ENCODE data around the gene RAPGEF6.

RAPGEF6 gene

DNA sequence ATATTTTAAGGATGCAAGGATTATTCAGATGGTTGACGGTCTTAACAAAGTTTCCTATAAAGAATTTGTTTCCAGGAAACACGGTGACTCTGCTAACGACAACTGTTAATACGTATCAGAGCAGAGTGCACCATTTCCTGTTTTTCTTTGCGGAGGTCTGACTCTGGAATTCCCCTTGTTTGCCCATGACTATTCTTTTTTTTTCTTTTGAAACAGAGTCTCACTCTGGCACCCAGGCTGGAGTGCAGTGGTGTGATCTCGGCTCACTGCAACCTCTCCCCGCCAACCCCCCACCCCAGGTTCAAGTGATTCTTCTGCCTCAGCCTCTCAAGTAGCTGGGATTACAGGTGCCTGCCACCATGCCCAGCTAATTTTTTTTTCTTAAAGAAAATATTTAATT is 255.3 kb downstream of the RAPGEF6 start:
- no peak for TF ChIP-seq POLR2A (IDR thresholded peaks at IDR 0.05; ENCODE audit: low read depth, low read length)
- 0 out of 2 replicates have a peak, but pooled peaks have one; percentile 29 for TF ChIP-seq POLR2AphosphoS5 (IDR thresholded peaks at IDR 0.05; ENCODE audit: low read depth, low read length)
- FAIRE-seq (peak; percentile 14), DNase-seq (ENCODE audit: insufficient read length) (no peak)

DNA sequence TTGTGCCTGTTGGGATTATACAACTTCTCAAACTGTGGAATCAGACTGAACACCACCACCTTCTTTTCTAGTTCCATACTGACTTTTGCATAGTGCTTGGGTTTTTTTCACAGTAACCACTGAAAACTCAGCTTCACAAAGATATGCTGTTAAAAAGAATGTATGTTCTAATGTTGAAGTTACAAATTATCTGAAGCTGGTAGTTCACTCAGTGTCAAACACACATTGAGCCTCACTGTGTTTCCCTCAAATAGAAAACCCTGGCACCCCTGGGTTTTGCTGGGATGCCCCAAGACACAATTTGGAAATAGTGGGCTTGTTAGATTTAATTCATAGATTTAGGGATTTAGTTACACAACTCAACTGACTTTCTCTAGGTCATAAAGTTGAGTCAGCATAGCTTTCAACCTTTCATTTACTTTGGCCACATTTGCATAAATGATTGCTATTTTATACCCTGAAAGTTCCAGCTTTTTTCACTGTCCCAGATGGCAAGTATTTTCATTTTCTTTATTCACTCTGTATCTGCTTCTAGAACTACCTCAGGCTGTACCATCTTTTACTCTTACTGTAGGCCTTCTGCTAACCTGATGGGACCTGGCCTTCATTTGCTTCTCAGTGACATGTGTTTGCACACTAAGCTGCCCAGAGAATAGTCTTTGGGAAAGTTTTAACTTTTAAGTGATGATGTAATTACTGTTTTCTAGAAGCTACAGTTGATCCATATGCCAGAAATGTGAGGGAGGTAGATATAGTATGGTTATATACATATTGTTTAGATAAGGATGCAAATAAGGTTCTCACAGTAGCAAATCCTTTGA is 256.1 kb downstream of the RAPGEF6 start:
- FAIRE-seq (peak; percentile 51), DNase-seq (ENCODE audit: insufficient read length) (no peak)
- TF ChIP-seq POLR2AphosphoS5 (IDR thresholded peaks at IDR 0.05; ENCODE audit: low read depth, low read length): no peak
- no peak for TF ChIP-seq TAF1 (IDR thresholded peaks at IDR 0.05; ENCODE audit: borderline replicate concordance, low read depth, low read length)
- TF ChIP-seq POLR2A (IDR thresholded peaks at IDR 0.05; ENCODE audit: low read depth, low read length): no peak

DNA sequence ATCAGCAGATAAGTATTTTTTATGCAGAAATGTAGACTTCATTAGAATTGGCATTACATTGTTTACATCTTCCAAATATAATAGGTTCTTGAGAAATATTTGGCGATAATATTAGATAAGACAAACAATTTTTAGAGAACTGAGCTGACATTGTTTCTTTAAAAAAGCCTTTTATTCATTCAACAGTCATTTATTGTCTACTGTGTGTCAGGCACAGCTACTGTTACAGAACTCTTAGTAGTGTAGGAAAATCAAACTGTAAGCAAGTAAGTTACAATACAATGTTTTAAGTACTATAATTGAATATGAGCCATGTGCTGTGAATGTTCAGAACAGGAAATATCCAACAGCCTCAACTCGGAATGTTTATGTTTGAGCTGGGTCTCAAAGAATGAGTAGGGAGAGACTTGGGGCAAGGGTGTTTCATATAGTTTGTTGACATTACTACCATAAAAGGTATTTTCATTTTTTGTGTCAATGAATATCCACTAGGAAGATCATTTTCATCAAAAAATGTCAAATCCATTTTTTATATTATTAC is 257.2 kb downstream of the RAPGEF6 start:
- DNase-seq (ENCODE audit: insufficient read length) (no peak), FAIRE-seq (peak; percentile 40)
- TF ChIP-seq POLR2AphosphoS5 (IDR thresholded peaks at IDR 0.05; ENCODE audit: low read depth, low read length) (no peak), TAF1 (IDR thresholded peaks at IDR 0.05; ENCODE audit: borderline replicate concordance, low read depth, low read length) (no peak), POLR2A (IDR thresholded peaks at IDR 0.05; ENCODE audit: low read depth, low read length) (no peak)

DNA sequence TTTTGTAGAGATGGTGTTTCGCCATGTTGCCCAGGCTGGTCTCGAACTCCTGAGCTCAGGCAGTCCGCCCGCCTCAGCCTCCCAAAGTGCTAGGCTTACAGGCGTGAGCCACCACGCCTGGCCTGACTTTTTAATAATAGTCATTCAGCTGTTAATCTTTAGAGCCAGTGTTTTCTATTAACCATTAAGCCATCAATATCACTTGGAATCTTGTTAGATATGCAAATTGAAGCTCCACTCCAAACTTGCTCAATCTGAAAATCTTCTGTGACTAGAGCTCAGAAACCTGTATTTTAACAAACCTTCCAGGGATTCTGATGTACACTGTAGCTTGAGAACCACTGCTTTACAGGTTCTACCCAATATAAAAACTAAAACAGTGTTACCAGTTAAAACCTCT is 257.7 kb downstream of the RAPGEF6 start:
- DNase-seq (ENCODE audit: insufficient read length): no peak
- TF ChIP-seq TAF1 (IDR thresholded peaks at IDR 0.05; ENCODE audit: borderline replicate concordance, low read depth, low read length) (no peak), POLR2A (IDR thresholded peaks at IDR 0.05; ENCODE audit: low read depth, low read length) (no peak), POLR2AphosphoS5 (IDR thresholded peaks at IDR 0.05; ENCODE audit: low read depth, low read length) (no peak)
- no peak for FAIRE-seq

- TF ChIP-seq POLR2A (IDR thresholded peaks at IDR 0.05; ENCODE audit: low read depth, low read length): no peak
- TF ChIP-seq POLR2AphosphoS5 (IDR thresholded peaks at IDR 0.05; ENCODE audit: low read depth, low read length): no peak
- TF ChIP-seq TAF1 (IDR thresholded peaks at IDR 0.05; ENCODE audit: borderline replicate concordance, low read depth, low read length): no peak
- DNase-seq (ENCODE audit: insufficient read length) (no peak), FAIRE-seq (no peak)
Observed at GRCh38 chr5:131375351-131375750, 259.7 kb downstream of the RAPGEF6 start.

All from GM12892 (cell line).